AG04449 (cell line): Measurements from ENCODE around the gene FAM3C.

ENCODE experiments used
- CTCF ChIA-PET: fragments of 350-600 bp; formaldehyde crosslinking; extraction: SDS; loops from one replicate; lab custom pipeline; 2021; ENCODE audit warnings: antibody characterized with exemption; lab: Yijun Ruan, JAX
- POLR2A ChIA-PET: fragments of 400-600, 350-600 bp; formaldehyde crosslinking; extraction: SDS; loops from one replicate; lab custom pipeline; 2020; ENCODE audit warnings: antibody characterized with exemption, inconsistent platforms; lab: Yijun Ruan, JAX
- DNase-seq: peaks from one replicate; pipeline ENCODE4 v3.0.0-alpha.2; 2010; ENCODE audit warnings: low read depth, low spot score
- H3K4me3 ChIP-seq: 2 replicates; pipeline ENCODE4 v1.5.1; 2011; ENCODE audit warnings: low read depth, mild to moderate bottlenecking, control low read depth, low read length
- CTCF ChIP-seq: IDR thresholded peaks from one replicate; pipeline ENCODE4 v1.5.1; 2011; ENCODE audit warnings: mild to moderate bottlenecking, moderate library complexity, low read length, control low read depth, inconsistent platforms; ENCODE audit not compliant: insufficient read depth; ENCODE audit errors: missing control alignments

The FAM3C gene

GRCh38 chr7:121416533-121416932, 20.4 kb upstream of the FAM3C start:
- no peak overlapping the region for H3K4me3 ChIP-seq
- TF ChIP-seq CTCF, result no peak
- ChIA-PET POLR2A (no interaction called here), CTCF (no interaction called here)
- DNase-seq, result no peak

GRCh38 chr7:121414436-121414835, 18.3 kb upstream of the FAM3C start:
- H3K4me3 ChIP-seq, result no peak overlapping the region
- TF ChIP-seq CTCF, result no peak
- ChIA-PET POLR2A (no interaction called here), CTCF (interaction anchor here (5.1 kb wide), 1 partner anchor 18 kb away, joined by 29 read pairs; the partner anchor contains the start of gene FAM3C)
- DNase-seq, result no peak

GRCh38 chr7:121411597-121411979, 15.5 kb upstream of the FAM3C start:
- no peak for DNase-seq
- CTCF ChIA-PET, result interaction anchor here (5.1 kb wide), 1 partner anchor 15 kb away, joined by 29 read pairs; the partner anchor contains the start of gene FAM3C
- H3K4me3 ChIP-seq, result no peak overlapping the region
- TF ChIP-seq CTCF, result no peak
- POLR2A ChIA-PET, result no interaction called here

GRCh38 chr7:121410829-121411596, 14.9 kb upstream of the FAM3C start:
- no peak overlapping the region for H3K4me3 ChIP-seq
- ChIA-PET POLR2A (interaction anchor here (0.7 kb wide), 1 partner anchor 18 kb away, joined by 3 read pairs; no protein-coding TSS in a partner anchor), CTCF (interaction anchor here (5.1 to 7.2 kb wide), 2 partner anchors 14 kb away, joined by 29 to 58 read pairs; partner anchors contain the start of gene FAM3C)
- no peak for TF ChIP-seq CTCF
- DNase-seq, result no peak

GRCh38 chr7:121406944-121407343, 10.8 kb upstream of the FAM3C start:
- no peak for TF ChIP-seq CTCF
- CTCF ChIA-PET, result interaction anchor here (7.2 kb wide), 1 partner anchor 10 kb away, joined by 58 read pairs; the partner anchor contains the start of gene FAM3C
- DNase-seq, result no peak
- H3K4me3 ChIP-seq, result no peak overlapping the region
- POLR2A ChIA-PET, result no interaction called here

- no peak for TF ChIP-seq CTCF
- POLR2A ChIA-PET, result no interaction called here
- no peak overlapping the region for H3K4me3 ChIP-seq
- no peak for DNase-seq
- CTCF ChIA-PET, result interaction anchor here (7.2 kb wide), 1 partner anchor 10 kb away, joined by 58 read pairs; the partner anchor contains the start of gene FAM3C
Measured at GRCh38 chr7:121406461-121406860, 10.4 kb upstream of the FAM3C start.
